Esophagus squamous epithelium (tissue), 4 donors: ENCODE measurements around the gene AKAP14.

ENCODE experiments used
- CTCF ChIP-seq, 6 experiments: fragments of 450-650 bp in 4 of 6; fragments of 200-600 bp in 2 of 6; sonication (generic) in 2 of 6; IDR thresholded peaks; one replicate each; pipeline ENCODE4 v1.5.1; 2016 to 2019; ENCODE audit warnings: antibody characterized with exemption in 6 of 6, mild to moderate bottlenecking in 4 of 6, moderate library complexity in 4 of 6
- POLR2A ChIP-seq, 4 donors: fragments of 450-650 bp; IDR thresholded peaks; one replicate each; pipeline ENCODE4 v1.6.1; 2017; ENCODE audit warnings: antibody characterized with exemption in 4 of 4, mild to moderate bottlenecking in 4 of 4, moderate library complexity in 3 of 4

- no peak for TF ChIP-seq CTCF (IDR thresholded peaks at IDR 0.05)
- no peak for TF ChIP-seq POLR2A (IDR thresholded peaks at IDR 0.05)
These were observed 45.6 kb downstream of the AKAP14 start for GRCh38 chrX:119941336-119941735.
